Stimulated activated memory B cell treated with anti-CD40 and anti-IgM and Interleukin-4, amounts not matched to agents 10 μg/mL and 1 μg/mL and 100 μg/mL, for 72 hours (primary cell): ENCODE results near the gene NPM3.

Experiments used
- ATAC-seq: fragments of 150-1000 bp; cut with Tn5 transposase; 2 replicates; pipeline ENCODE4 v1.10.0; 2021
- H3K27ac Mint-ChIP-seq: one replicate; pipeline ENCODE4 v1.8.0; 2022; ENCODE audit warnings: mild to moderate bottlenecking, mixed read lengths
- H3K27me3 Mint-ChIP-seq: one replicate; pipeline ENCODE4 v1.8.0; 2022; ENCODE audit warnings: mixed read lengths
- H3K36me3 Mint-ChIP-seq: one replicate; pipeline ENCODE4 v1.8.0; 2022; ENCODE audit warnings: mixed read lengths
- H3K4me1 Mint-ChIP-seq: one replicate; pipeline ENCODE4 v1.8.0; 2022; ENCODE audit warnings: mixed read lengths
- H3K4me3 Mint-ChIP-seq: one replicate; pipeline ENCODE4 v1.8.0; 2022; ENCODE audit warnings: mild to moderate bottlenecking, moderate library complexity, mixed read lengths
- H3K9me3 Mint-ChIP-seq: one replicate; pipeline ENCODE4 v1.8.0; 2022; ENCODE audit warnings: mixed read lengths

The NPM3 gene

DNA sequence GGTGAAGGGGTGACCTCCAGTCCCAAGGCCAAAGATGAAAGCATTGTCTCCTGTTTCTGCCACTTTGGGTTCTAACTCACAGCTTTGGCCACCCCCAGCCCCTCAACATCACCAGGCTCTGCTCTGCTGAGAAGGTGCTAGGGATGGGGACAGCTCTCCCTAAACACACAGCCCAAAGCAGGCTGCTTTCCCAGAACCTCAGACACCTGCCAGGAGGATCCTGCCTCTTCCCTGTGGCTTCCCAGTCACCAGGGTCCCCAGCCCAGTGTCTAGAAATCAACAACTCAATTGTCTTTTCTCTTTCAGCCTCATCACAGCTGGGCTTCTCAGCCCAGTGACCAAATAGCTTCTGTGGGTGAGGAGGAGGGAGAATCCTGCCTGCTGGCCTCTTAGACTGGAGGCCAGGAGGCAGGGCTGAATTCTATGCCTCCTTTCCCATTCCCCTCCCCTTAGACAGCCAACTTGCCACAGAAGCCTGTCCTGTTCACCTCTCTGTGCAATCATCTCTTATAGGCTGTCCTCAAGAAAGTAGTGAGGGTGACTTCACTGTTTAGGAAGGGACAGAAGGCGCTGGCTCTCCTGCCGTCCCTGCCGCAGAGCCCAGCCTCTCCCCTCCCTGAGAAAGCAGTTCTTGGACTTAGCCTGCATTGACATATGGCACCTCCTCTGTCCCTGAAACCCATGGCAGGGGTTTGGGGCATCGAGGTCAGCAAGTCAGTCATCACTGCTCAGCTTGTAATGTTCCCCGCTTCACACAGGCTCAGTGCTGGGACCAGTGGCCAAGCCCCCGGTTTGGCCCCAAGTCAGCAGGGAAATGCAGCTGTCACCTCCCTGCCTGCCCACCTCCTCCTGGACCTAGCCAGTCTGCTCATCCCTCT, 11.0 kb downstream of the NPM3 start:
- Mint-ChIP-seq H3K9me3 (no peaks in the 10 kb centered on the region), H3K27ac (no peak overlapping the region), H3K27me3 (peaks cover 66% of the 10 kb centered on the region), H3K36me3 (no peaks in the 10 kb centered on the region), H3K4me3 (no peak overlapping the region), H3K4me1 (peaks cover 28% of the 10 kb centered on the region)
- no peak for ATAC-seq

GRCh38 chr10:101771380-101771779, 11.9 kb downstream of the NPM3 start:
- Mint-ChIP-seq H3K27ac (no peak overlapping the region), H3K36me3 (no peaks in the 10 kb centered on the region), H3K9me3 (no peaks in the 10 kb centered on the region), H3K4me3 (no peak overlapping the region), H3K4me1 (peaks cover 21% of the 10 kb centered on the region), H3K27me3 (peaks cover 63% of the 10 kb centered on the region)
- no peak for ATAC-seq

- Mint-ChIP-seq H3K27ac (no peak overlapping the region), H3K4me3 (no peak overlapping the region), H3K4me1 (peaks cover 21% of the 10 kb centered on the region), H3K27me3 (peaks cover 70% of the 10 kb centered on the region), H3K36me3 (no peaks in the 10 kb centered on the region), H3K9me3 (no peaks in the 10 kb centered on the region)
- no peak for ATAC-seq
Observed at GRCh38 chr10:101770331-101771215, 12.7 kb downstream of the NPM3 start.

- Mint-ChIP-seq H3K9me3 (no peaks in the 10 kb centered on the region), H3K4me1 (peaks cover 14% of the 10 kb centered on the region), H3K36me3 (no peaks in the 10 kb centered on the region), H3K4me3 (no peak overlapping the region), H3K27me3 (peaks cover 64% of the 10 kb centered on the region), H3K27ac (no peak overlapping the region)
- no peak for ATAC-seq
Observed at GRCh38 chr10:101769541-101770180, 13.6 kb downstream of the NPM3 start.

DNA sequence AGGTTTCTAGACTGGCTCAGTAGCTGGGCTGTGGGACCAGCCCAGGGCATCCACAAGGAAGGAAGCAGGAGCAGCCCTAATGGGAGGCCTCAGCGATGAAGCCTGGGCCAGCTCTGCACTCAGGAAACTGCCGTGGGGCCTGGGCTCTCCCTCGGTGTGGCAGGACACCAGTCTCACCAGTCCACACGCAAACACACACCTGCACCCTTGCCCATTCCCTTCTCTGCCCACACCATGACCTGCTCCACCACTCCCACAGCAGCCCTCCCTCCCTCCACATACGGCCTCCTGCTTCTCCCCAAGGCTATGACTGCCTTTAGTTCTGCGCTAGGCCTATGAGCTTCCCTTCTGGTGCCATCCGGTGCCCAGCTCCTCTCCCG, 14.5 kb downstream of the NPM3 start:
- H3K4me3 Mint-ChIP-seq, result no peak overlapping the region
- peaks cover 5% of the 10 kb centered on the region for H3K4me1 Mint-ChIP-seq
- H3K9me3 Mint-ChIP-seq, result no peaks in the 10 kb centered on the region
- H3K36me3 Mint-ChIP-seq, result no peaks in the 10 kb centered on the region
- no peak for ATAC-seq
- peaks cover 55% of the 10 kb centered on the region for H3K27me3 Mint-ChIP-seq
- no peak overlapping the region for H3K27ac Mint-ChIP-seq

GRCh38 chr10:101767966-101768790, 15.1 kb downstream of the NPM3 start:
- H3K9me3 Mint-ChIP-seq, result no peaks in the 10 kb centered on the region
- H3K36me3 Mint-ChIP-seq, result no peaks in the 10 kb centered on the region
- no peak overlapping the region for H3K4me3 Mint-ChIP-seq
- H3K27ac Mint-ChIP-seq, result no peak overlapping the region
- ATAC-seq, result no peak
- H3K27me3 Mint-ChIP-seq, result peaks cover 49% of the 10 kb centered on the region
- H3K4me1 Mint-ChIP-seq, result no peaks in the 10 kb centered on the region

GRCh38 chr10:101767600-101767945, 15.7 kb downstream of the NPM3 start:
- Mint-ChIP-seq H3K4me3 (no peak overlapping the region), H3K27ac (no peak overlapping the region), H3K4me1 (no peaks in the 10 kb centered on the region), H3K27me3 (peaks cover 43% of the 10 kb centered on the region), H3K36me3 (no peaks in the 10 kb centered on the region), H3K9me3 (no peaks in the 10 kb centered on the region)
- no peak for ATAC-seq

DNA sequence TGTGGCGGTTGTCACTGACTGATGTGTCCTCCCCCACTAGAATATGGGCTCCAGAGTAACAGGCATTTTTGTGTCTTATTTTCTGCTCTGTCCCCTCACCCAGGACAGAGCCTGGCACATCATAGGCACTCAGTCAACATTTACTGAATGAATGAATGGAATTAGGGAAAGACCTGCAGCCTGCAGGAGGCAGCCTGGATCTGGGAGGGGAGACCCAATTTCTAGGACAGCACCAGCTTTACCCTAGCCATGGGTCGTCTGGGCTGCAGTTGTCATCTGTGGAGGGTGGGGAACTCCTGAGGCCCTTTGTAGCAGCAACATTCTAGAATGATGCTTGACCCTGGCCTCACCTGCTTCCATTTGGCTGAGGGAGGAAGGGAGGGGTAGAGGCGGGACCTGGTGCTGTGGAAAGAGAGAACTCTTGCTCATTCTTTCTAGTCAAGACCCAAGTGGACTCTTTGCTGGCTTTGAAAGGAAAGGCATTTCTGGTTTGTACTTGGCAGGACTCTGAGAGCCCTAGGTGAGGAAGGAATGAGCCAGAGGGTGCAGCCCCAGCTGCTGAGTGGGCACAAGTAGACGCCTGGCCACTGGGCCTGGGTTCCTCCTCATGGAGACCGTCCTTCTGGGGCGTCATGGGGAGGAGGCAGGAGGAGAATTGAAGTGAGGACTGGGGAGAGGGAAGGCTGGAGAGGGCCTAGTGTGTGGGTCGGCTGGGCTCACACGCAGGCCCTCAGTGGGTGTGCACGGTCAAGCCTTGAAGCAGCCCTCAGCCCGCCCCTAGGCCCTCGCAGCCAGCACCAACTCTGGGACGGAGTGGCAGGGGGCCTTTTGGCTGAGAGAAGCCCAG, 16.3 kb downstream of the NPM3 start:
- ATAC-seq, result no peak
- Mint-ChIP-seq H3K9me3 (no peaks in the 10 kb centered on the region), H3K27ac (no peak overlapping the region), H3K36me3 (no peaks in the 10 kb centered on the region), H3K4me1 (no peaks in the 10 kb centered on the region), H3K27me3 (peaks cover 37% of the 10 kb centered on the region), H3K4me3 (no peak overlapping the region)

GRCh38 chr10:101766306-101766705, 16.9 kb downstream of the NPM3 start:
- H3K4me3 Mint-ChIP-seq, result no peak overlapping the region
- ATAC-seq, result no peak
- peaks cover 30% of the 10 kb centered on the region for H3K27me3 Mint-ChIP-seq
- H3K27ac Mint-ChIP-seq, result no peak overlapping the region
- no peaks in the 10 kb centered on the region for H3K4me1 Mint-ChIP-seq
- H3K9me3 Mint-ChIP-seq, result no peaks in the 10 kb centered on the region
- no peaks in the 10 kb centered on the region for H3K36me3 Mint-ChIP-seq

GRCh38 chr10:101763141-101763846, 20.0 kb downstream of the NPM3 start:
- H3K9me3 Mint-ChIP-seq, result no peaks in the 10 kb centered on the region
- H3K4me3 Mint-ChIP-seq, result no peak overlapping the region
- peaks cover 26% of the 10 kb centered on the region for H3K27me3 Mint-ChIP-seq
- H3K27ac Mint-ChIP-seq, result no peak overlapping the region
- no peak for ATAC-seq
- no peaks in the 10 kb centered on the region for H3K4me1 Mint-ChIP-seq
- no peaks in the 10 kb centered on the region for H3K36me3 Mint-ChIP-seq

- H3K27me3 Mint-ChIP-seq, result peaks cover 26% of the 10 kb centered on the region
- H3K27ac Mint-ChIP-seq, result no peak overlapping the region
- no peak overlapping the region for H3K4me3 Mint-ChIP-seq
- no peak for ATAC-seq
- no peaks in the 10 kb centered on the region for H3K4me1 Mint-ChIP-seq
- no peaks in the 10 kb centered on the region for H3K36me3 Mint-ChIP-seq
- H3K9me3 Mint-ChIP-seq, result no peaks in the 10 kb centered on the region
Observed at GRCh38 chr10:101762736-101763135, 20.5 kb downstream of the NPM3 start.

- no peak for ATAC-seq
- Mint-ChIP-seq H3K4me1 (no peaks in the 10 kb centered on the region), H3K4me3 (no peak overlapping the region), H3K27ac (no peak overlapping the region), H3K36me3 (no peaks in the 10 kb centered on the region), H3K9me3 (no peaks in the 10 kb centered on the region), H3K27me3 (peaks cover 27% of the 10 kb centered on the region)
Observed at GRCh38 chr10:101761226-101761625, 22.0 kb downstream of the NPM3 start.

DNA sequence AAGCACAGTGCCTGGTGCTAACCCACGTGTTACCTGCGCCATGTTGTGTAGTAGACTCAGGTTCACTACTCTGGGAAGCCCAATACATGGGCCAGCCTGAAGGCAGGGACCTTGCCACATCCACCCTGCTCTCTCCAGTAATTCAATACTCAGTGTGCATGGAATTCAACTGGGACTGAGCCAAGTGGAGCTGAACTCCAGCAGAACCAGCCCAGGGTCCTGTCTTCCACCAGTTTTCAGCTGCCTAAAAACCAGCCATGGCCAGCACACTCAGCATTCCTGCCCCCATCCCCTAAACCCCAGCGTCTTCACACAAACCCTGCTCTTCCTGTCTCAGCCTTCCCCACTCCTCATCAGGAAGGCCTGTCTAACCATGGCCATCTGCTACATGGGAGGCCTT, 22.7 kb downstream of the NPM3 start:
- Mint-ChIP-seq H3K27me3 (peaks cover 24% of the 10 kb centered on the region), H3K9me3 (no peaks in the 10 kb centered on the region), H3K4me1 (no peaks in the 10 kb centered on the region), H3K27ac (no peak overlapping the region), H3K4me3 (no peak overlapping the region), H3K36me3 (no peaks in the 10 kb centered on the region)
- no peak for ATAC-seq
